Measurements from ENCODE around the gene SYNE2.
"Not testable (repeated sequence)": the region's sequence is repeated elsewhere in the genome, so short reads cannot be mapped to it uniquely, and the experiment has no call there.

Gene SYNE2

DNA sequence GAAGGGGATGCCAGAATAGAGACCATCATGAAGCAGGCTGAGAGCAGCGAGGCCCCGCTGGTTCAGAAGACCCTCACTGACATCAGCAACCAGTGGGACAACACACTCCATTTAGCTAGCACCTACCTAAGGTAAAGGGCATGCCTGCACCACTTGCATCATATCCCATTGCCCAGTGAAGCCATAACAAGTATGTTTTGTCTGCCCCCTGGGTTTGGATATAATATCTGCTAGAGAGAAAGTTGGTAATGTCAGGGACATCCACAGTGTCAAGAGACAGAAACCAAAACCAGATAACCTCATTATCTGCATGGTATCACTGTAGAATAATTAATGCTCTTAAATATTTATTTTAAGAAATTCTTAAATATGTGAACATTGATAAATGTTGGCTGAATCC lies 173.8 kb downstream of the SYNE2 start:
- no peak for DNase-seq

DNA sequence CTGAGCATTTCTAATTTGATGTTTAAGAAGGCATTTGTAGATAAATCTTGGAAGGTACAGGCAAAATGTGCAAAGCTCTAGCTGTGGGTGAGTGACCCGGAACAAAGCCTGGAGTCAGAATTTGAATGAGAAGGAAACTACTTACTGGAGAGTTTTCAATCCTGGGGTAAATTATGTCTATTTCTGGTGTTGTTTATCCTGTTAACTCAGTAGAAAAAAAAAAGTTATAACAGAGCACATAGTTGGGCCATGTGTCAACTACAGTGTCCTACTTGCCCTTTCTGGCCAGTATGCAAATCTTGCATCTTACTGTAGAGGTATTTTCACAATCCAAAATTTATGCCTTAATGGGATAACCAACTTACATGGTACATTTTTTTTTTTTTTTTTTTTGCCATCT lies 182.3 kb downstream of the SYNE2 start:
- no peak for DNase-seq

DNA sequence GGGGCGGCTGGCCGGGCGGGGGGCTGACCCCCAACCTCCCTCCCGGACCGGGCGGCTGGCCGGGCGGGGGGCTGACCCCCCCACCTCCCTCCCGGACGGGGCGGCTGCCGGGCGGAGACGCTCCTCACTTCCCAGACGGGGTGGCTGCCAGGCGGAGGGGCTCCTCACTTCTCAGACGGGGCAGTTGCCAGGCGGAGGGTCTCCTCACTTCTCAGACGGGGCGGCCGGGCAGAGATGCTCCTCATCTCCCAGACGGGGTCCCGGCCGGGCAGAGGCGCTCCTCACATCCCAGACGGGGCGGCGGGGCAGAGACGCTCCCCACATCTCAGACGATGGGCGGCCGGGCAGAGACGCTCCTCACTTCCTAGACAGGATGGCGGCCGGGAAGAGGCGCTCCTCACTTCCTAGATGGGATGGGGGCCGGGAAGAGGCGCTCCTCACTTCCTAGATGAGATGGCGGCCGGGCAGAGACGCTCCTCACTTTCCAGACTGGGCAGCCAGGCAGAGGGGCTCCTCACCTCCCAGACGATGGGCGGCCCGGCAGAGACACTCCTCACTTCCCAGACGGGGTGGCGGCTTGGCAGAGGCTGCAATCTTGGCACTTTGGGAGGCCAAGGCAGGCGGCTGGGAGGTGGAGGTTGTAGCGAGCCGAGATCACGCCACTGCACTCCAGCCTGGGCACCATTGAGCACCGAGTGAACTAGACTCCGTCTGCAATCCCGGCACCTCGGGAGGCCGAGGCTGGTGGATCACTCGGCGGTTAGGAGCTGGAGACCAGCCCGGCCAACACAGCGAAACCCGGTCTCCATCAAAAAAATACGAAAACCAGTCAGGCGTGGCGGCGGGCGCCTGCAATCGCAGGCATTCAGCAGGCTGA lies 185.3 kb downstream of the SYNE2 start:
- DNase-seq = not testable (repeated sequence)

DNA sequence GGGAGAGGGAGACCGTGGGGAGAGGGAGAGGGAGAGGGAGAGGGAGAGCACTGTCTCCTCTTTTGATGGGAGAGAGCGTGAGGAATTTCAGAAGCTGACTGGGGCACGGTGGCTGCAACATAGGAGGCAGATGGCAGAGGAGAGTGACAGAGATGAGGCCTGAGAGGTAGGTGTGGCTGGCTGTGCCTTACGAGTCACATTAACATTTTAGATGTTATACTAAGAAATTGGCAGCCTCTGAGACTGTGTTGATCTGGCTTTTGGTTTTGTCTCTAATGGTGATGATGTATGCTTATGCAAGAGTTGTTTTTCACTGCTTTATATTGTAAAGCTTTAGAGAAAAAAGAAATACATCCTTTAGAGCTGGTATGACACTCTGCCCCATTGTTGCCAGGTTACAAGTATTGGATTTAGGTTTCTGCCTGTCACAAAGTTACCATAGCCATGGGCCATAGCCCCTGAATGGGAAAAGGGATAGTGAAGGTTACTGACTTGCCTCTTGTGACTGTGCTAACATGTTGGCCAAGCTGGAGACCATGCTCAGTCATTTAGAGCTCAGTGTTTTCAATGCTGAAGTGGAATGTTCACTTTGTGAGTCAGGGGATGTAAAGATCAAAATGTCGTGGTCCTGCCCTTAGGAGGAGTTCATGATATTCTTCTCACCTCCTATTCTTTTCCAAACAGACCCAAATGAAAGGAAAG lies 186.2 kb downstream of the SYNE2 start:
- DNase-seq = no peak

DNA sequence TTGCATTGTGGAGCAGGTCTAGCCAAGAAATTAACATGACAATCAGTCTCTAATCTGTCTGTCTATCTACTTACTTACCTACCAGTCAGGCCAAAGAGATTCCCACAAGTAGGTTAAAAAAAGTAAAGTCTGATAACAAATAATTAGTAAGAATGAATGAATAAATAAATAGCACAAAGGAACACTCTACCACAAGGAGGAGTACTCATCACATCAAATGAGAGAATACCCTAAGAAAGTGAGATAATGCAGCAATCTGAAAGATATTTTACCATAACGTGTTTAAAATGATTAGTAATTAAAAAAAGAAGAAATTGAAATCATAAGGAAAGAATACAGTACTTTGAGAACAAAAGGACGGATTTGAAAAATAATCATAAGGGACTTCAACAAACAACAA lies 187.2 kb downstream of the SYNE2 start:
- no peak for DNase-seq

DNA sequence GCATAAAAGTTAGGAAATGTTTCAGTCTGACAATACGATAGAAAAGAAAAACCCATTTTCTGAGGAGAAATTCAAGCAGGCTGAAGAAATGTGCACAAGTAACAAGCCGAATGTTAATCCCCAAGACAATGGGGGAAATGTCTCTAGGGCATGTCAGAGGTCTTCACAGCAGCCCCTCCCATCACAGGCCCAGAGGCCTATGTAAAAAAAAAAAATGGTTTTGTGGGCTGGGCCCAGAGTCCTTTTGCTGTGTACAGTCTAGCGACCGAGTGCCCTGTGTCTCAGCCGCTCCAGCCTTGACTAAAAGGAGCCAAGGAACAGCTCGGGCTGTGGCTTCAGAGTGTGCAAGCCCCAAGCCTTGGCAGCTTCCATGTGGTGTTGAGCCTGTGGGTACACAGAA lies 190.5 kb downstream of the SYNE2 start:
- not testable (repeated sequence) for DNase-seq

DNA sequence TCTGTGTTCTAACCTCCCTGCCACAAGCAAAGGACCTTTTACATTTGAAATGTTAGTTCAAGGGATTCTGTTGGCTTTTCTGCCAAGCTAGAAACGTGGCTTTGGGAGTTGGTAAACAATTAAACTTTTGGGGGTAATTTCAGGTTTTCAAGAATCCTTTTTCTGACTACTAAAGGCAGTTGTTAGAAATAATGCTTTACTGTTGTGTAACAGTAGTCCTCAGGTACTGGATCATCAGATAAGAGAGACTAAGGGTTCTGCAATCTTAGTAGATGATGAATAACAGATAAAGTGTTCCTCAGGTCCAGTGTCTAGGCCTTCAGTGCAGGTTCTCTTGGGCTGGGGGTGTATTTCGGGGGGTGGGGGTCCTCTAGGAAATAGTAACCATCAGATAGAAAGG lies 192.3 kb downstream of the SYNE2 start:
- DNase-seq = no peak

DNA sequence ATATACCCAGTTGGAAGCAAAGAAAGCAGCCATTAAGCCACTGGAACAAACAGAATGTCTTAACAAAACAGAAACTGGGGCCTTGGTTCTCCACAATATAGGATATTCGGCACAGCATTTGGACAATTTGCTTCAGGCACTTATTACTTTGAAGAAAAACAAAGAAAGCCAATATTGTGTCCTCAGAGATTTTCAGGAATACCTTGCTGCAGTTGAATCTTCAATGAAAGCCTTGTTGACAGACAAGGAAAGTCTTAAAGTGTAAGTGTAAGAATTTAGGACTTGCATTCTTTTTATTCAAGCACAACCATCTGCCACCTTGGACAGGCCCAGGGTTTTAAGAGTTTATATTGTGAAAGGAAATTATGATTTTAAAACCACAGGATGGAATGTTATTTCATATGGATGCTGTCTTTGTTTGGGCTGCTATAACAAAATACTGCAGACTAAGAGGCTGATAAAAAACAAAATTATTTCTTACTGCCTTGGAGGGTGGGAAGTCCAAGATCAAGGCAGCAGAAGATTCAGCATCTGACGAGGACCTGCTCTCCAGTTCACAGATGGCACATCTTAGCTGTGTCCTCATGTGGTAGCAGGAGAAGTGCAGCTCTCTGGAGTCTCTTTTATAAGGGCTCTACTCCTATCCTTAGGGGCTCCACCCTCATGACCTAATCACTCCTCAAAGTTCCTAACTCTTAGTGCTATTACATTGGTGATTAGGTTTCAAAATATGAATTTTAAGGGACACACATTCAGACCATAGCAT lies 197.0 kb downstream of the SYNE2 start:
- DNase-seq = no peak

DNA sequence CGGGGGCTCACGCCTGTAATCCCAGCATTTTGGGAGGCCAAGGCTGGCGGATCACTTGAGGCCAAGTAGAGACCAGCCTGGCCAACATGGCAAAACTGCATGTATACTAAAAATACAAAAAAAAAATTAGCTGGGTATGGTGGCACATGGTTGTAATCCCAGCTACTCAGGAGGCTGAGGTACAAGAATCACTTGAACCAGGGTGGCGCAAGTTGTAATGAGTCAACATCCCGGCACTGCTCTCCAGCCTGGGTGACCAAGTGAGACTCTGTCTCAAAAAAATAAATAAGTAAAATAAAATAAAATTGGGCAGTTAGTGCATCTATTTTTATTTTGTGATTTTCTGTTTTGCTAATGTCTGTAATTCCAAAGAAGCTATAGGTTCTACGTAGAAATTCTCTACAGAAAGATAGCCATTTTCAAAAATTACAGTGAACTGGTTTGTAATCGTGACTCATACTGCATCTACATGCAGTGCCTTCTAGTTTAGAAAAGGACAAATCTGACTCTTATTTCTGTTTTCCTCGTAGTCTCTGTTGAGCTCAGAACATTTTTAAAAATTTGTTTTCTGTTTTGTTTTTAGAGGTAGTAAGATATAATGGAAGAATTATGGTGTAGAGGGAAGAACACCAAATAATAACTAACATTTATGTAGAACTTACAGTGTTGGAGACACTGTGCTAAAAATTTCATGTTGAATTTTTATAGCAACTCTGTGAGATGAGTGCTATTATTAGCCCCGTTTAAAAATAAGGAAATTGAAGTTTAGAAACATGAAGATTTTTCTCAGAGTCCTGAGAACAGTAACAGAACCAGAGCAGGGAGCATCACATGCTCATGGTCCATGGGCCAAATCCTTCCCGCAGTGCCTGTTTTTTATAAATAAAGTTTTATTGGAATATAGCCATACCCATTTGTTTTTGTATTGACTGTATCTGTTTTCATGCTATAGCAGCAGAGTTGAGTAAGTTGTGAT lies 201.2 kb downstream of the SYNE2 start:
- no peak for DNase-seq

DNA sequence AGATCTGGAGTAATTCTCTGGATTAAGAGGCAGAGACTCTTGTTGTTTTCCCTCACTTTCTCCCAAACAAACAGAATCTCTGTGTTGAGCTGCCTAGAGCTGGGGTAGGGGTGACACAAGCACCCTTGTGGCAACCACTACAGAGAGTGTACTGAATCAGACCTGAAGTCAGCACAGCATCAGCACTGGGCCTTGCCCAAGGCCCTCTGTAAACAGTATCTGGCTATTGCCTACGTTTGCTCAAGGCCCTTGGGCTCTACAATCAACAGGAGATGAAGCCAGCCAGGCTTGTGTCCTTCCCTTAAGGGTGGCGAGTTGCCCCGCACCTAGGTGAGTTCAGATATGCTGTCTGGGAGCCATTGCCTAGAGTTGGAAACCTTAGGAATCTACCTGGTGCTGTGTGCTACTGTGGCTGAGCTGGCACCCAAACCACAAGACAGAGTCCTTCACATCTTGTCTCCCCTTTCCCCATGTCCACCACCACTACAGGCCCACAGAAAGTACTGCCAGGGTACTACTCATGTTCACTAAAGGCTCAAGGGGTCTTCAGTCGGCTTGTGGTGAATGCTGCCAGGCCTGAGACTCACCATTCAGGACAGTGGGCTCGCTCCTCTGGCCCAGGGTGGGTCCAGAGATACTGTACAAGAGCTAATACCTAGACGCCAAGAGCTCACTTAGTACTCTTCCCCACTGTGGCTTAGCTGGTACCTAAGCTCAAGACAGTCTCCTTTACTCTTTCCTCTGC lies 206.8 kb downstream of the SYNE2 start:
- no peak for DNase-seq

DNA sequence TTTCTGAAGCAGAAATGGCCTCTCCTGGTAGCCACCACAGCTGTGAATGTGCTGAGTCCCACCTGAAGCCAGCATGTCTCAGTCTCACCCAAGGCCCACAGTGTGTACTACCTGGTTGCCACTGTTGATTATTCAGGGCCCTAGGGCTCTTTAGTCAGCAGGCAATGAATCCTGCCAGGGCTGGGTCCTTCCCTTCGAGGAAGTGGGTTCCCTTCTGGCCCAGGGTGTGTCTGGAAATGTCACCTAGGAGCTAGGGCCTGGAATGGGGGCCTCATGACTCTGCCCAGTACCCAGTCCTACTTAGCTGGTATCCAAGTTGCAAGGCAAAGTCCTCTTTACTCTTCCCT lies 207.4 kb downstream of the SYNE2 start:
- no peak for DNase-seq

DNA sequence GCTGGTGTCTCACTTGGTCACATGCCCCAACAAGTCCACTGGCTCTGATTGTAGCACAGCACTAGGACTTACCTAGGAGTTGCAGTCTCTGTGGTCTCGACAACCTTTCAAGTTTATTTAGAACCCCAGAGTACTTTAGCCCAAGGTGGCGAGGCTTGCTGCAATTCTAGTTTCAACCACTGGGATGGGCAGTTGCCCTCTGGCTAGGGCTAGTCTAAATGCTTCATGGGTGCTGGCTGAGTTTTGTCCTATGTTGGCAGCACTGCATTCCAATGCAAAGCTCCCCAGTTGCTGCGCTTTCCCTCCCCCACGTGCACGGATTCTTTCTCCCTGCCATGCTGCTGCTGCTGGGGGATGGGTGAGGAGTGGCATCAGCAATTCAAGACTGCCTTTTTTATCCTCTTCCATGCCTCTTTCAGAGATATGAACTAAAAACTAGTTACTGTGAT lies 207.9 kb downstream of the SYNE2 start:
- peak; percentile 28 for DNase-seq

DNA sequence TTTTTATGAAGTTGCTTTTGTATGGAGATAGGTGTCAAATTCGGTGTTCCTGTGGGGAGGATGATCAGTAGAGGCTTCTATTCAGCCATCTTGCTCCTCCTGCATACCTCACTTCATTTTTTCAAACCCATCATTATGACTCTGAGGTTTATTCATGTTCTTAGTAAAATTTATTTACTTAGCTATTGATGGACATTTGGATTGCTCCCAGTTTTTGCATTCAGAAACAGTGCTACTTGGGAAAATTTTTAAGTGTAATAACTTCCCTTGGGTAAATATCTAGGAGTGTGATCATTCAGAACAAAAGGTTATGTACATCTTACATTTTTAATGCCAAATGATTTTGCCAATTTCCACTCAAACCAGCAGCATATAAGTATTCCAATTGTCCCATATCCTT lies 208.3 kb downstream of the SYNE2 start:
- DNase-seq = no peak

DNA sequence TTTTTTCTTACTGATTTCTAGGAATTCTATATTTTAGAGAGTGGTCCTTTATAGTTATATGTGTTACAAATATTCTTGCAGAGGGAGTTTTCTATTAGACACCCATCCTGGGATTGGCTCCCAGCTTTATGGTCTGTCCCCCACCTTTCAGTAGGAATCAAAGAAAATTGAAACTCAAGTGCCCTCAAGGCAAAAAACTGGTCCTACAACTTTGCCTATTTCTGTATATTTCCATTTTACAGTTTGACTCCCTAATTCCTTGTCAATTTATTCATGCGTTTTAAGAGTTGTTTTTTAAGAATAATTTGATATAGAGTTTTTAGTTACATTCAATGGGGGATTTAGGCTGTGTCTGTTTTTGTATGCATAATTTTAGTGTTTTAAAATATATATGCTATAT lies 208.9 kb downstream of the SYNE2 start:
- DNase-seq = no peak

DNA sequence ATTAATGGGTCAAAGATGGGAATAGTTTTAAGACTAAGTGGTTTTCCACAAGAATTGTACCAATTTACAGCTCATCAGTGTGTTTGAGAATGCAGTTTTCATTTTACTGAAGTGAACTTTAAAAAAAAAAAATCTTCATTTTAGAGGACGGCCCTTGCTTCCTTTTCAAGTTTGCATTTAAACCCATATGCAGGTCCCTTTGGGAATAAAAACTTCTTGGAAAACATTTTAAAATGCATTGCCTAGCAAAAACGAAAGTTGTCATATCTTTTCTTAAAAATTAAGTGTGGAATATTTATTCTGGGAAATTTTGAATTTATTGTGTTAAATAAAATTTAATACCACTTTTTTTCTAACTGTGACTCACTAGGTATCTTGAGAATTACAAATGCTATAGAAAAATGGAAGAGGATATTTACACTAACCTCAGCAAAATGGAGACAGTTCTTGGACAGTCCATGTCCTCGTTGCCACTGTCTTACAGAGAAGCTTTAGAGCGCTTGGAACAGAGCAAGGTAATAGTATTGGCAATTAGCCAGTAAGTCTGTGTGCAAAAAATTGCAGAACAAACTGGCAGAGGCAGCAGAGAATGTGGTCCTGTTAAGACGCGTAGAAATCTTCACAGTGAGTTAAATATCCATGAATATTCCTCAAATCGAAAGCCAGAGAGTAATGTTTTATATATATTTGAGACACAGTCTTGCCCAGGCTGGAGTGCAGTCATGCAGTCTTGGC lies 209.7 kb downstream of the SYNE2 start:
- DNase-seq = no peak

DNA sequence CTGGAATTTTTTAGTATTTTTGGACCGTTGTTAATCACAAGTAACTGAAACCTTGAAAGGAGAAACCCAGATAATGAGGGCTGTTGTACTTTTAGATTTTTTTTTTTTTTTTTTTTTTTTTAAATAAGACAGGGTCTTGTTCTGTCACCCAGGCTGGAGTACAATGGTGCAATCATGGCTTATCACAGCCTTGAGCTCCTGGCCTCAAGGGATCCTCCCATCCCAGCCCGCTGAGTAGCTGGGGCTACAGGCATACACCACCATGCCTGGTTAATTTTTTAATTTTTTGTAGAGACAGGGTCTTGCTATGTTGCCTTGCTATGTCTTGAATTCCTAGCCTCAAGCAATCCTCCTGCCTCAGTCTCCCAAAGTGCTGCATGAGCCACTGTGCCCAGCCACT lies 211.6 kb downstream of the SYNE2 start:
- DNase-seq = no peak

DNA sequence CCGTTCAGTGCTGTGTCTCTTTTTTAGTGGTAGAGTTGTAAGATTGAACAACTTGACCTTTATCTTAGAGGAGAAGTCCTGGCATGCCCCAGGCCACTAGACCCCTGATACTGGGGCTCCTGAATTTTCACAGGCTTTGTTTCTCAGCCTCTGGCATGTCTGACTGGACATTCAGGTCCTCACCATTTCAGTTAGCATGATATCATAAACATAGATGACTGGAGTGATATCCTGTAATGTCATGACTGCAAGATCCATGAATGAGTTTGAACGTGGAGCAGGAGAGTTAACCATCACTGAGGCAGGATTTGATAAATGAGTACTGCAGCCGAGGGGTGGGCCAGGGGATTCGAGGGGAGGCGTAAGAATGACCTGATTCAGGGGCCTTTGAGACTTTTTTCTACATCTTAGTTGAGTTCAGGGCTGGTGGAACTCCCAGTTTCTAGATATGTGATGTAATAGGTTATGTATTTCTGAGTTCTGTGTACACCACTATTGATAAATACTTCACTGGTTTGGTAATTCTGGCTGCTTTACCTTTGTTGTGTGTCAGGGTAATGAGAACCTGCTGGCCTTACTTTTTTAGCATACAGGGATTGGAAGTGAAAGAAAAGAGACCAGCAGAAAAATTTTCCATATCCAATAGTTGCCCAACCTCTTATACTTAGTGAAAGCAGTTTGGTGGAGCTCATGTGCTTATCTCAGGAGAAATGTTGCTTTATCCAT lies 217.0 kb downstream of the SYNE2 start:
- DNase-seq = no peak

DNA sequence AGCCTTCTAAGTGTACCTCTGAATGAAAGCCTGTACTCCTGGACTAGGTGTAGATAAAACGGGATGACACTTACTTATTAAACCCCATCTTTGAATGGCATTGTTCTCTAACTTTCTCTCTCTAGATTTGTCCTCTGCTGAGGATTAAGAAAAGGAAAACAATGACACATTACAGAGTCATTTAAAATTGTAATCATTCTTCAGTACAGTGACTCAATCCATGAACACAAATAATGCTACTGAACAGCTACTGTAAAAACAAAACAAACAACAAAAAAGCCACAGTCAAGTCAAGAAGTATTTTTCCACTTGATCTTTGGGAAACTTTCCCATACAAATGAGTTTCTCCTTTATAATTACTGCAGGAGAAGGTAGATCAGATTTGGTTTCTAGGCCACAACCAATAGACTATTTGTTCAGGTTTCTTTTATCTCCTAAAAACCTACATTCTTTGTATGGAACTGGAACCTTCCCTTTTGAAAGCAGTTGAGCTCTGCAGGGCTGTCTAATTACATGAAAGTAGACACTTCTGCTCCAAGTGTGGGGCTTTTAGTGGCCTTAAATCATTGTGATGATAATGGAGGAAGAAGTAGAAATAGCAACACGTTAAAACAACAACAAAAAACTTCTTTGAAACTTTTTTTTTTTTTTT lies 222.3 kb downstream of the SYNE2 start:
- peak; percentile 27 for DNase-seq

DNA sequence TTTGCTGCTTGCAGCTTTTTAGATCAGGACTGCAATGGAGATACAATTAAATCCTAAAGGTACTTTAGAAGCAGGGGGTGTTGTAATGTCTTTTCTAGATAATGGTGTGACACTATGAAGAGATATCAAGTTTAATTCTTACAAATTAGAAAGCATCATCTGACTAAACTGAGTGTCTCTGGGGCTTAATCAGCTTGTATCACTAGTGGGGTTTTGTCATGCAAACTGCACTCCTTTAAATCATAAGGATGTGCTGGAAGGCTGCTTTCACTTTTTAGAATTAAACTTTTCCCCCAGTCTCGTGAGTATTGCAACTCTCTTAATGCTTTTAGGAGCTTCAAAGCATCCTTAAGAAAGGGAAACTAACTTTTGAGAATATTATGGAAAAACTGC lies 222.8 kb downstream of the SYNE2 start:
- DNase-seq = no peak

DNA sequence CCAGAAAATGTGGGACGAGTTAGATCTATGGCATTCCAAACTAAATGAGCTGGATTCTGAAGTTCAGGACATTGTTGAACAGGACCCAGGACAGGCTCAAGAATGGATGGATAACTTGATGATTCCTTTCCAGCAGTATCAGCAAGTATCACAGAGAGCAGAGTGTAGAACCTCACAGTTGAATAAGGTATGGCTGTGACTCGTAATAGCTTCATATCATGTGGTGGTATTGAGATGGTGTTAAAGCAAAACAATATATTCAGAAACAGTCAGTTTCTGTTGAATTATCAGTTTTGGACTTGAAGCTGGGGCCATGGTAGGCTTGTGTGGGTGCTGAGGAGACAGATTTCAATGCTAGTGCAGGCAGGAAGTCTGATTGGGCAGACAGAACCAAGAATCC lies 227.6 kb downstream of the SYNE2 start:
- DNase-seq = no peak

Measured in activated CD4-positive, alpha-beta T cell treated with anti-CD3 and anti-CD28 coated beads, Interleukin-2, Interleukin-6, amounts not matched to agents 100 ng/mL and 50 ng/mL, durations not matched to agents 16 hours and 8 hours (primary cell).